Esophagus squamous epithelium (tissue), 4 donors: ENCODE data around the gene CHD2.

Experiments
- POLR2A ChIP-seq, 4 donors: fragments of 450-650 bp; IDR thresholded peaks; one replicate each; pipeline ENCODE4 v1.6.1; 2017; ENCODE audit warnings: antibody characterized with exemption in 4 of 4, mild to moderate bottlenecking in 4 of 4, moderate library complexity in 3 of 4
- TF ChIP-seq, protein P1 (sequence below), 6 experiments: fragments of 450-650 bp in 4 of 6; fragments of 200-600 bp in 2 of 6; sonication (generic) in 2 of 6; IDR thresholded peaks; one replicate each; pipeline ENCODE4 v1.5.1; 2016 to 2019; ENCODE audit warnings: antibody characterized with exemption in 6 of 6, mild to moderate bottlenecking in 4 of 6, moderate library complexity in 4 of 6

DNA sequence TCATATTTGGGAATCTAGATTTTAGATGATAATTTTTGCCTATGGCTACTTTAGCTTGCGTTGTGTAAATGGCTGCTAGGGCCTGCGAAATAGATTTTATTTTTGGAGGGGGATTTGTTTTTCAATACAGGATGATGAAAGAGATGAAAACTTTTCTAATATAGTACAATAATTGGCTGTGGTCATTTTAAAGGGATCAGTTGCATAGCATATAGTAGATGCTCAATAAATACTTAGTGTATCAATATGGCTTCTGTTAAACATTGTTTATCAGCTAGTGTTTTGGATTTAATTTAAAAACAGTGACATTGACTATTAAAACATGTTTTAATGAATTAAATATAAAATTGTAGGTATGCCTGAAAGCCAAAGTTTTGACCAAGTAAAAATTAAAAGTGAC lies 6.9 kb upstream of the CHD2 start:
- TF ChIP-seq, protein P1, sequence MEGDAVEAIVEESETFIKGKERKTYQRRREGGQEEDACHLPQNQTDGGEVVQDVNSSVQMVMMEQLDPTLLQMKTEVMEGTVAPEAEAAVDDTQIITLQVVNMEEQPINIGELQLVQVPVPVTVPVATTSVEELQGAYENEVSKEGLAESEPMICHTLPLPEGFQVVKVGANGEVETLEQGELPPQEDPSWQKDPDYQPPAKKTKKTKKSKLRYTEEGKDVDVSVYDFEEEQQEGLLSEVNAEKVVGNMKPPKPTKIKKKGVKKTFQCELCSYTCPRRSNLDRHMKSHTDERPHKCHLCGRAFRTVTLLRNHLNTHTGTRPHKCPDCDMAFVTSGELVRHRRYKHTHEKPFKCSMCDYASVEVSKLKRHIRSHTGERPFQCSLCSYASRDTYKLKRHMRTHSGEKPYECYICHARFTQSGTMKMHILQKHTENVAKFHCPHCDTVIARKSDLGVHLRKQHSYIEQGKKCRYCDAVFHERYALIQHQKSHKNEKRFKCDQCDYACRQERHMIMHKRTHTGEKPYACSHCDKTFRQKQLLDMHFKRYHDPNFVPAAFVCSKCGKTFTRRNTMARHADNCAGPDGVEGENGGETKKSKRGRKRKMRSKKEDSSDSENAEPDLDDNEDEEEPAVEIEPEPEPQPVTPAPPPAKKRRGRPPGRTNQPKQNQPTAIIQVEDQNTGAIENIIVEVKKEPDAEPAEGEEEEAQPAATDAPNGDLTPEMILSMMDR (IDR thresholded peaks at IDR 0.05): no peak
- no peak for TF ChIP-seq POLR2A (IDR thresholded peaks at IDR 0.05)
